Mesenchymal stem cell (in vitro differentiated cells and primary cell): ENCODE results near the gene OAS3.
"Not testable (repeated sequence)": the region's sequence is repeated elsewhere in the genome, so short reads cannot be mapped to it uniquely, and the experiment has no call there.

ENCODE experiments used
- DNase-seq: peaks from one replicate; pipeline ENCODE4 v3.0.0-alpha.2; 2013
- H2AFZ ChIP-seq: one replicate; pipeline ENCODE4 v1.6.1; 2013; ENCODE audit warnings: low read depth, mild to moderate bottlenecking, control low read depth, inconsistent platforms, low read length, moderate library complexity
- H2AK5ac ChIP-seq: 2 replicates; pipeline ENCODE4 v1.6.1; 2013; ENCODE audit warnings: low read length, moderate library complexity, mild to moderate bottlenecking, inconsistent platforms; ENCODE audit not compliant: severe bottlenecking
- H2BK120ac ChIP-seq: one replicate; pipeline ENCODE4 v1.6.1; 2013; ENCODE audit warnings: low read depth, mild to moderate bottlenecking, inconsistent platforms, low read length, moderate library complexity
- H2BK12ac ChIP-seq, 2 experiments: one replicate each; pipeline ENCODE4 v1.6.1; 2013; ENCODE audit warnings: inconsistent platforms in 2 of 2, low read length in 2 of 2, mild to moderate bottlenecking in 2 of 2, moderate library complexity in 2 of 2, control low read depth in 1 of 2
- H2BK15ac ChIP-seq: one replicate; pipeline ENCODE4 v1.6.1; 2013; ENCODE audit warnings: mild to moderate bottlenecking, low read depth, inconsistent platforms; ENCODE audit not compliant: poor library complexity, severe bottlenecking
- H2BK5ac ChIP-seq: 2 replicates; pipeline ENCODE4 v1.6.1; 2013; ENCODE audit warnings: low read depth, mild to moderate bottlenecking, low read length, control low read depth, inconsistent platforms; ENCODE audit not compliant: poor library complexity, severe bottlenecking
- H3K14ac ChIP-seq, 2 experiments: one replicate each; pipeline ENCODE4 v1.6.1; 2013; ENCODE audit warnings: inconsistent platforms in 2 of 2, low read length in 2 of 2, control low read depth in 1 of 2, mild to moderate bottlenecking in 1 of 2, moderate library complexity in 1 of 2
- H3K18ac ChIP-seq, 2 experiments: one replicate each; pipeline ENCODE4 v1.6.1; 2013; ENCODE audit warnings: inconsistent platforms in 2 of 2, low read length in 2 of 2, control low read depth in 1 of 2, low read depth in 1 of 2, mild to moderate bottlenecking in 1 of 2
- H3K23ac ChIP-seq, 2 experiments: one replicate each; pipeline ENCODE4 v1.6.1; 2013; ENCODE audit warnings: inconsistent platforms in 2 of 2, low read length in 2 of 2, mild to moderate bottlenecking in 2 of 2, moderate library complexity in 2 of 2, control low read depth in 1 of 2
- H3K27ac ChIP-seq: 2 replicates; pipeline ENCODE4 v1.5.1; 2013; ENCODE audit warnings: mild to moderate bottlenecking, moderate library complexity, low read length, control low read depth, inconsistent platforms; ENCODE audit not compliant: poor library complexity, severe bottlenecking
- H3K27me3 ChIP-seq, 2 experiments: 2 replicates each; pipeline versions ENCODE4 v1.6.1 to v1.7.0; 2013; ENCODE audit warnings: low read length in 2 of 2, mild to moderate bottlenecking in 2 of 2, moderate library complexity in 2 of 2, control low read depth in 1 of 2, inconsistent platforms in 1 of 2; ENCODE audit not compliant: control insufficient read depth in 1 of 2, insufficient read depth in 1 of 2
- H3K36me3 ChIP-seq, 2 experiments: 2 replicates each; pipeline versions ENCODE4 v1.6.1 to v1.7.0; 2013; ENCODE audit warnings: low read length in 2 of 2, control low read depth in 1 of 2, inconsistent platforms in 1 of 2, low read depth in 1 of 2, mild to moderate bottlenecking in 1 of 2; ENCODE audit not compliant: insufficient read depth in 2 of 2, control insufficient read depth in 1 of 2
- H3K4ac ChIP-seq, 2 experiments: one replicate each; pipeline ENCODE4 v1.6.1; 2013; ENCODE audit warnings: inconsistent platforms in 2 of 2, low read length in 2 of 2, mild to moderate bottlenecking in 2 of 2, moderate library complexity in 2 of 2, control low read depth in 1 of 2, low read depth in 1 of 2
- H3K4me1 ChIP-seq: 2 replicates; pipeline ENCODE4 v1.6.1; 2013; ENCODE audit warnings: low read depth, low read length, control low read depth; ENCODE audit not compliant: control insufficient read depth, insufficient read depth
- H3K4me2 ChIP-seq: 2 replicates; pipeline ENCODE4 v1.6.1; 2013; ENCODE audit warnings: low read length, mild to moderate bottlenecking, inconsistent platforms; ENCODE audit not compliant: poor library complexity, severe bottlenecking
- H3K4me3 ChIP-seq, 2 experiments: 2 replicates each; pipeline versions ENCODE4 v1.5.1 to v1.7.0; 2013; ENCODE audit warnings: low read length in 2 of 2, mild to moderate bottlenecking in 2 of 2, control low read depth in 1 of 2, low read depth in 1 of 2; ENCODE audit not compliant: insufficient read depth in 1 of 2
- H3K79me1 ChIP-seq: replicated peaks from 2 replicates; pipeline ENCODE4 v1.6.1; 2013; ENCODE audit warnings: mild to moderate bottlenecking, control low read depth, low read length, inconsistent platforms; ENCODE audit not compliant: poor library complexity, severe bottlenecking
- H3K9ac ChIP-seq: 2 replicates; pipeline ENCODE4 v1.7.0; 2013; ENCODE audit warnings: mild to moderate bottlenecking, low read length, moderate library complexity
- H3K9me3 ChIP-seq: 2 replicates; pipeline ENCODE4 v1.7.0; 2013; ENCODE audit warnings: mild to moderate bottlenecking, low read length; ENCODE audit not compliant: control insufficient read depth
- H4K8ac ChIP-seq: one replicate; pipeline ENCODE4 v1.6.1; 2013; ENCODE audit warnings: inconsistent platforms, mild to moderate bottlenecking, low read length, moderate library complexity
- H4K91ac ChIP-seq: one replicate; pipeline ENCODE4 v1.6.1; 2013; ENCODE audit warnings: mild to moderate bottlenecking, low read length, inconsistent platforms
- WGBS: methylation state at CpG from one replicate; pipeline ENCODE4 v1.1.7; 2013; ENCODE audit warnings: mixed read lengths; 5-methylcytosine and 5-hydroxymethylcytosine counted together

OAS3 gene

GRCh38 chr12:112908548-112908947 is 29.7 kb upstream of the OAS3 start:
- Histone ChIP-seq H3K36me3 (peaks cover 3 to 35% of the 10 kb centered on the region in 2 experiments), H3K18ac (no peak overlapping the region), H2BK15ac (no peak overlapping the region), H3K4me1 (peaks cover 10% of the 10 kb centered on the region), H3K4me3 (peak overlapping the region in 1 of 2 experiments; percentile 90), H3K27me3 (no peaks in the 10 kb centered on the region), H2BK120ac (no peak overlapping the region), H2BK12ac (no peak overlapping the region), H3K4ac (no peak overlapping the region), H2AFZ (no peak overlapping the region), H3K4me2 (peak overlapping the region; percentile 1), H3K23ac (no peak overlapping the region), H3K9me3 (peaks cover 29% of the 10 kb centered on the region), H2BK5ac (no peak overlapping the region), H3K27ac (no peak overlapping the region), H3K79me1 (no peaks in the 10 kb centered on the region), H4K91ac (no peak overlapping the region), H2AK5ac (no peak overlapping the region), H3K14ac (no peak overlapping the region), H3K9ac (peak overlapping the region; percentile 90), H4K8ac (no peak overlapping the region)
- no peak for DNase-seq
- WGBS: 56% methylated on average over 11 of the region's 12 CpGs

GRCh38 chr12:112909693-112910092 is 28.6 kb upstream of the OAS3 start:
- Histone ChIP-seq H4K8ac (no peak overlapping the region), H2BK5ac (no peak overlapping the region), H3K36me3 (peaks cover 3 to 35% of the 10 kb centered on the region in 2 experiments), H3K79me1 (no peaks in the 10 kb centered on the region), H3K27me3 (no peaks in the 10 kb centered on the region), H4K91ac (no peak overlapping the region), H3K9ac (no peak overlapping the region), H3K14ac (no peak overlapping the region), H3K4me1 (peaks cover 8% of the 10 kb centered on the region), H3K27ac (no peak overlapping the region), H3K9me3 (peaks cover 35% of the 10 kb centered on the region), H3K4me3 (no peak overlapping the region), H2BK15ac (no peak overlapping the region), H3K4ac (no peak overlapping the region), H3K23ac (no peak overlapping the region), H3K18ac (no peak overlapping the region), H3K4me2 (no peak overlapping the region), H2AK5ac (peak overlapping the region; percentile 11), H2BK12ac (no peak overlapping the region), H2AFZ (no peak overlapping the region), H2BK120ac (no peak overlapping the region)
- DNase-seq: no peak
- 100% methylated on average over 2 of the region's 4 CpGs for WGBS

GRCh38 chr12:112913038-112913688 is 25.1 kb upstream of the OAS3 start:
- no peak overlapping the region for H4K91ac ChIP-seq

GRCh38 chr12:112913888-112914287 is 24.4 kb upstream of the OAS3 start:
- not testable (repeated sequence) for H3K4me2 ChIP-seq, H3K4me3 ChIP-seq, H3K79me1 ChIP-seq, H3K18ac ChIP-seq, H3K4me1 ChIP-seq, H2BK120ac ChIP-seq, H3K23ac ChIP-seq, H2AFZ ChIP-seq, H2AK5ac ChIP-seq, H3K4ac ChIP-seq, H4K91ac ChIP-seq, H2BK5ac ChIP-seq, H3K27me3 ChIP-seq, H3K27ac ChIP-seq, H2BK12ac ChIP-seq, H3K14ac ChIP-seq, H2BK15ac ChIP-seq, DNase-seq, H3K9ac ChIP-seq, H4K8ac ChIP-seq
- 100% methylated on average over 1 of the region's 2 CpGs for WGBS
- H3K9me3 ChIP-seq: peaks cover 35% of the 10 kb centered on the region
- H3K36me3 ChIP-seq: peaks cover 9 to 63% of the 10 kb centered on the region in 2 experiments

More at GRCh38 chr12:112913038-112913688, 25.1 kb upstream of the OAS3 start:
- DNase-seq: no peak
- H3K79me1 ChIP-seq: no peaks in the 10 kb centered on the region
- H2BK12ac ChIP-seq: no peak overlapping the region
- no peak overlapping the region for H2BK5ac ChIP-seq
- no peak overlapping the region for H4K8ac ChIP-seq
- H3K14ac ChIP-seq: no peak overlapping the region
- no peak overlapping the region for H3K9ac ChIP-seq
- H3K4me2 ChIP-seq: no peak overlapping the region
- no peak overlapping the region for H2AK5ac ChIP-seq
- H3K18ac ChIP-seq: no peak overlapping the region
- H2BK15ac ChIP-seq: no peak overlapping the region
- H3K36me3 ChIP-seq: peaks cover 9 to 56% of the 10 kb centered on the region in 2 experiments
- peaks cover 3% of the 10 kb centered on the region for H3K4me1 ChIP-seq
- H3K4me3 ChIP-seq: peak overlapping the region in 1 of 2 experiments; percentile 53
- H2BK120ac ChIP-seq: no peak overlapping the region
- no peak overlapping the region for H3K27ac ChIP-seq
- no peak overlapping the region for H2AFZ ChIP-seq
- H3K9me3 ChIP-seq: peaks cover 35% of the 10 kb centered on the region
- H3K4ac ChIP-seq: no peak overlapping the region
- no peak overlapping the region for H3K23ac ChIP-seq
- no peaks in the 10 kb centered on the region for H3K27me3 ChIP-seq
- 100% methylated on average over 1 of the region's 1 CpG for WGBS
